GM21717 (cell line): ENCODE data around the gene MRGPRX4.

Experiments used
- ATAC-seq: cut with Tn5 transposase; IDR thresholded peaks from one replicate; pipeline ENCODE4 v1.9.1; 2021; ENCODE audit warnings: mild to moderate bottlenecking, moderate library complexity; ENCODE audit not compliant: unreplicated experiment

The MRGPRX4 gene

DNA sequence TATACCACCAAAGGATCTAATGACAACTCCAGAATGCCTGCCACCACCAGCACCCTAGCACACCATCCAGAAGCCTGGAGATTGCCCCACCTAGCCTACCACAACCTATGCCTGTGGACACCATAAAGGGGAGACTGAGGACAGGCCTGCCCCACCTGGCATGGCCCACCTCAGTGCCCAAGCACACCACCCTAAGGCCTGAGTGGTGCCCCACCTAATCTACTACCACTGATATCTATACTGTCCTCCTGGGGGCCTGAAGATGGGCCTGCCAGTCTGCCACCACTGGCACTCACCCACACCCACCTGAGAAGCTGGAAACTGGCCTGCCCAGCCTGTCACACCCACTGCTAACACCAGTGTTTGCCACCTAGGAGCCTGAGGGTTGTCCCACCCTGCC lies 32.1 kb downstream of the MRGPRX4 start:
- no peak for ATAC-seq

DNA sequence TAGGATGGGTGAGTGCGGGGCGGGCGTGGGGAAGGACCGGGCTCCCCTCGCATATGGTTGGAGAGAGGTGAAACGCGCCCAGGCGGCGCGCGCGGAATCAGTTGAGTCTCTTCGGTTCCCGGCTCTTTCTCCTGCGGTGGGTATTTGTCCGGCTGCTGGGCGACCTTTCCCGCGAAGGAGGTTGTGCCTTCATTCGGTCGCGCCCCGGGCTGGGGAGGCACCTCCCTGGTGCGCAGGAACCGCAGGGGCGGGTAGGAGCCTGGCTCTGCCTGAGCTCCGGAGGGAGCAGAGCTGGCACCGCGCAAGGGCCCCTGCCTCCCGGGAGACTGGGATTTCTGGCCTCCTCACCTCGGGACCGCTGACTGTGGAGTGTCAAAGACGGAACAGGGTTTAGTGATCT lies 36.4 kb downstream of the MRGPRX4 start:
- no peak for ATAC-seq

DNA sequence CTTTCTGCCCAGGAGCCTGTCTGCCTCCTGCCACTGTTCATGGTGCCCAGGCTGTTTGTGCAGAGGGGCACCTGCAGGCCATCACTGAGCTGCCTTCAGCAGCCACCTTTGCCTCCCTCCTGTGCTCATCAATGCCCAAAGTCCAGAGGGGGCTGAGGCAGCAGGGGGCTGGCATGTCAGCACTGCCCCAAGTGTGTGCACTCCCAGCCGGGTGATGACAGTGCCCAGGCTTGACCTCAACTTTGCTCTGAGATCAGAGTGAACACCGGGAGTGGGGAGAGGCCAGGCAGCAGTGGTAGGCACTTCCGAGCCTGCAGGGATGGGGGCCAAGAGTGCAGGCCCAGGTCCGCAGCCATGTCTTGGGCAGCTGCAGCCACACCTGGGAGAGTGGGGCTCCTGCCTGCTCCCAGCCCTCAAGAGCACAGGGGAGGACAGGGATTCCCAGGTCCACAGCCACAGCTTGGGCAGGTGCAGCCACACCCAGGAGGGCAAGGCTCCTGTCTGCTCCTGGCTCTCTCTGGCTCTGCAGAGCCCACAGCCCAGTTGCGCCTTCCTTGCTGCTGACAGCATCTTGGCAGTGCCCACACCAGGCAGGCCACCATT lies 48.7 kb downstream of the MRGPRX4 start:
- no peak for ATAC-seq

DNA sequence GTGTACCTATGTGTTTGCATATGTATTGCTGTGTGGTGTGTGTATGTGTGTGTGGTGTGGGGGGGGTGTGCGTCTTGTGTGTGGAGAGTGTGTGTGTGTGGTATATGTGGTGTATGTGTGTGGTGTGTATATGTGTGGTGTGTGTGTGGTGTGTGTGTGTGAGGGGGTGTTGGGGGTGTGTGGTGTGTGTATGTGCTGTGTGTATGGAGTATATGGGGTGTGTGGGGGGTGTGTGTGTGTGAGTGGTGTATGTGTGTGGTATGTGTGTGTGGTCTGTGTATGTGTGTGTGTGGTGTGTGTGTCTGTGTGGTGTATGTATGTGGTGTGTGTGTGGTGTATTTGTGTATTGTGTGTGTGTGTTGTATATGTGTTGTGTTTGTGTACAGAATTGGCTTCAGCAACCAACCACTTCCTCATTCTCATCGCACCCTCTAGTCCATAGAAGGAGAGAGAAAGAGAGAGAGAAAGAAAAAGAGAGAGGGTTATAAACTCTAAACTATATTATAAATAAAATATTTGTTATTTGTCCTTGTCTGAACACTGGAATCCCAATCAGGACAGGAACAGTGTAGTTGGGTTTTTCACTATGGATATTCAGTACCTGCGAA lies 50.3 kb downstream of the MRGPRX4 start:
- no peak for ATAC-seq
